OCI-LY1 (cell line): ENCODE measurements around the gene RNF41.

Experiments used
- H2AFZ ChIP-seq: fragments of 200-600 bp; sonication (generic), shearing (Covaris generic); 2 replicates; pipeline ENCODE4 v1.6.0; 2014; ENCODE audit warnings: antibody characterized with exemption, mild to moderate bottlenecking, low read length
- H3F3A ChIP-seq: fragments of 200-600 bp; sonication (generic), shearing (Covaris generic); 2 replicates; pipeline ENCODE4 v1.6.0; 2014; ENCODE audit warnings: mild to moderate bottlenecking, antibody characterized with exemption, low read length, moderate library complexity; ENCODE audit not compliant: insufficient read depth
- H3K27ac ChIP-seq: fragments of 200-600 bp; sonication (generic); 2 replicates; pipeline ENCODE4 v1.5.1; 2014; ENCODE audit warnings: low read length, mixed run types, mild to moderate bottlenecking, low read depth; ENCODE audit not compliant: poor library complexity, severe bottlenecking
- H3K27me3 ChIP-seq: fragments of 200-600 bp; sonication (generic); 2 replicates; pipeline ENCODE4 v1.6.0; 2014; ENCODE audit warnings: antibody characterized with exemption, mild to moderate bottlenecking, low read length, moderate library complexity; ENCODE audit not compliant: insufficient read depth
- H3K36me3 ChIP-seq: fragments of 200-600 bp; sonication (generic); 2 replicates; pipeline ENCODE4 v1.6.1; 2014; ENCODE audit warnings: mild to moderate bottlenecking, antibody characterized with exemption, low read length, moderate library complexity, mixed read lengths; ENCODE audit not compliant: insufficient read depth
- H3K4me1 ChIP-seq: fragments of 200-600 bp; sonication (generic); 2 replicates; pipeline ENCODE4 v1.5.1; 2014; ENCODE audit warnings: mild to moderate bottlenecking, low read length, moderate library complexity; ENCODE audit not compliant: insufficient read depth, severe bottlenecking
- H3K4me2 ChIP-seq: fragments of 200-600 bp; sonication (generic), shearing (Covaris generic); 2 replicates; pipeline ENCODE4 v1.6.1; 2014; ENCODE audit warnings: low read length
- H3K4me3 ChIP-seq: fragments of 200-600 bp; sonication (generic); 2 replicates; pipeline ENCODE4 v1.5.1; 2014; ENCODE audit warnings: low read length, low read depth, mild to moderate bottlenecking, mixed read lengths; ENCODE audit not compliant: poor library complexity, severe bottlenecking
- H3K79me2 ChIP-seq: fragments of 200-600 bp; shearing (Covaris generic); 2 replicates; pipeline ENCODE4 v1.6.1; 2016; ENCODE audit warnings: mixed run types, low read length, mixed read lengths; ENCODE audit not compliant: insufficient read depth
- H3K9ac ChIP-seq: fragments of 200-600 bp; sonication (generic), shearing (Covaris generic); 2 replicates; pipeline ENCODE4 v1.6.1; 2014; ENCODE audit warnings: mild to moderate bottlenecking, low read length, mixed read lengths
- H3K9me2 ChIP-seq: fragments of 200-600 bp; sonication (generic), shearing (Covaris generic); 2 replicates; pipeline ENCODE4 v1.6.1; 2014; ENCODE audit warnings: low read depth, mild to moderate bottlenecking, low read length, mixed read lengths
- H3K9me3 ChIP-seq: fragments of 200-600 bp; shearing (Covaris generic); 2 replicates; pipeline ENCODE4 v1.6.1; 2014; ENCODE audit warnings: low read length, mixed read lengths
- H4K20me1 ChIP-seq: fragments of 200-600 bp; sonication (generic), shearing (Covaris generic); 2 replicates; pipeline ENCODE4 v1.6.0; 2016; ENCODE audit warnings: mild to moderate bottlenecking, low read length; ENCODE audit not compliant: insufficient read depth
- EZH2 ChIP-seq: fragments of 200-600 bp; sonication (generic), shearing (Covaris generic); IDR thresholded peaks from 2 replicates; pipeline ENCODE4 v1.8.0; 2017; ENCODE audit warnings: borderline replicate concordance, mixed run types, mild to moderate bottlenecking, antibody characterized with exemption, low read length, moderate library complexity, mixed read lengths
- TF ChIP-seq, protein P1 (sequence below): fragments of 200-600 bp; sonication (generic), shearing (Covaris generic); IDR thresholded peaks from 2 replicates; pipeline ENCODE4 v1.5.1; 2017; ENCODE audit warnings: mild to moderate bottlenecking, antibody characterized with exemption, low read length, moderate library complexity, mixed read lengths

The RNF41 gene

DNA sequence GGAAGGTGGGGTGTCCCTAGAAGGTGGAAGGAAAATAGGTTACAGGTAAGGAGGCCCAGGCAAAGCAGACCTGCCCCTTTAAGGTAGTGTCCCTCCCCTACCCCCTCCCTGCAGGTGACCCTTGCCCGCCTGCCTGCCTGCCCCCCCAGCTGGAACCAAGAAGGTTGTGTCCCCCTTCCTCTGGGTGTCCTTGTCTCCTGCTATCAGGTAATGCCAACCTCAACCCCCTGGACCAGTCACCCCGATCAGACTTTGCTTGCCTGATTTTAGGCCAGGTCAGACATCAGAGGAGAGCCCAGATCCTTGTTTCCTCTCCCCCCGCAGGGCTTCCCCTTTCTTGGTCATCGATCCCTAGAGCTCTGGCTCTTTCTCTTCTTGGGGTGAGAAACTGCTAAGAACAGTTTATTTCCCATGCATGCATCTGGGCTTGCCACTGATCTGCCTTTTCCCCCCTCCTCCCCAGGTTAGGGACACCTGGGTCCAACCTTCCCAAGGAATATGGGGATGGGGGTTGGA, 8.3 kb upstream of the RNF41 start, which contains the start of gene SLC39A5:
SLC39A5 (plus strand) TSS at position 136 of the 516 bp plus-strand sequence. CDS start 1,224 bp downstream, outside the sequence.
- Histone ChIP-seq H3K4me2 (no peak within 1 kb of the TSS), H3K27ac (no peak within 1 kb of the TSS), H3K9me3 (no peaks in the 10 kb centered on the region), H3K9me2 (no peaks in the 10 kb centered on the region), H3K27me3 (no peaks in the 10 kb centered on the region), H3F3A (no peaks in the 10 kb centered on the region), H3K4me1 (peaks cover 5% of the 10 kb centered on the region), H3K4me3 (no peak within 1 kb of the TSS), H3K79me2 (no peaks in the 10 kb centered on the region), H4K20me1 (no peaks in the 10 kb centered on the region), H3K9ac (no peak within 1 kb of the TSS), H3K36me3 (no peaks in the 10 kb centered on the region), H2AFZ (no peak within 1 kb of the TSS)
- TF ChIP-seq EZH2 = no peak
- TF ChIP-seq, protein P1, sequence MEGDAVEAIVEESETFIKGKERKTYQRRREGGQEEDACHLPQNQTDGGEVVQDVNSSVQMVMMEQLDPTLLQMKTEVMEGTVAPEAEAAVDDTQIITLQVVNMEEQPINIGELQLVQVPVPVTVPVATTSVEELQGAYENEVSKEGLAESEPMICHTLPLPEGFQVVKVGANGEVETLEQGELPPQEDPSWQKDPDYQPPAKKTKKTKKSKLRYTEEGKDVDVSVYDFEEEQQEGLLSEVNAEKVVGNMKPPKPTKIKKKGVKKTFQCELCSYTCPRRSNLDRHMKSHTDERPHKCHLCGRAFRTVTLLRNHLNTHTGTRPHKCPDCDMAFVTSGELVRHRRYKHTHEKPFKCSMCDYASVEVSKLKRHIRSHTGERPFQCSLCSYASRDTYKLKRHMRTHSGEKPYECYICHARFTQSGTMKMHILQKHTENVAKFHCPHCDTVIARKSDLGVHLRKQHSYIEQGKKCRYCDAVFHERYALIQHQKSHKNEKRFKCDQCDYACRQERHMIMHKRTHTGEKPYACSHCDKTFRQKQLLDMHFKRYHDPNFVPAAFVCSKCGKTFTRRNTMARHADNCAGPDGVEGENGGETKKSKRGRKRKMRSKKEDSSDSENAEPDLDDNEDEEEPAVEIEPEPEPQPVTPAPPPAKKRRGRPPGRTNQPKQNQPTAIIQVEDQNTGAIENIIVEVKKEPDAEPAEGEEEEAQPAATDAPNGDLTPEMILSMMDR = no peak

DNA sequence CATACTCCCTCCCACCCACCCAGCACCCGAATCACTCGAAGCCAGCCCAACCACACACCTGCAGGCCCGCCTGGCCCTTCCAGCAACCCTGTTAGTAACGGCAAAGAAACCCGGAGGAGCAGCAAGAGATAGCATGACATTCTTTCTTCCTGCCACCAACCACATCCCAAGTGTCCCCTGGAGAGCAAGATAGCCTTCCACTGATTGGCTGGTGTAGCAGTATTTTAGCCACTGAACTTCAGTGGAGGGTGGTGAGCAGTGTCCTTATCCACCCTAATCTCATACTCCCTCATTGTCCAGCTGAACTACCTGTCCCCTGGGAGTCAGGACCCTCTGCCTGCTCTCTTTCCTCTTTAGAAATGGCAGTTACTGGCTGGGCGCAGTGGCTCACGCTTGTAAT, 7.4 kb upstream of the RNF41 start:
- Histone ChIP-seq H3K9me2 (no peaks in the 10 kb centered on the region), H3K27me3 (no peaks in the 10 kb centered on the region), H3K36me3 (no peaks in the 10 kb centered on the region), H3K4me3 (no peak overlapping the region), H3K4me1 (peaks cover 12% of the 10 kb centered on the region), H3K27ac (no peak overlapping the region), H3K79me2 (no peaks in the 10 kb centered on the region), H2AFZ (no peak overlapping the region), H3F3A (no peaks in the 10 kb centered on the region), H3K9ac (no peak overlapping the region), H3K9me3 (no peaks in the 10 kb centered on the region), H3K4me2 (no peak overlapping the region), H4K20me1 (no peaks in the 10 kb centered on the region)
- TF ChIP-seq, protein P1 = no peak
- no peak for TF ChIP-seq EZH2

DNA sequence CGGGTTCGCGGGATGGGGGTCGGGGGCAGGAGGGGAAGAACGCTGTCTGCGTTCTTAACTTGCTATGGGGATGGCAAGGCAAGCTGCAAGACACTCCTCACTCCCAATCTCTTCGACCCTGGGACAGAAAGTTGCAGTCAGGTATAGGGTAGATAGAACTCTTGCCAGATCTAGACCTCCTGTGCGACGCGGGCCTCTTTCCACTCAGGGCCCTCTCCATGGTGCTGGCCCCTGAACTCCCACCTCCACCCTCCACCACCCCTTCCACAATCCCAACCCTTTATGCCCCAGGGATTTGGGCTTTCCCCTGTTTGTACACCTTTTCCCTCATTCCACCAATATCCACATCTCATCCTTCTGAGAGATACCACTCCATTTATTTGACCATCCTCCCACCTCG, 3.2 kb upstream of the RNF41 start:
- no peak for TF ChIP-seq EZH2
- TF ChIP-seq, protein P1 = no peak
- peak overlapping the region; percentile 76 for H3K9ac ChIP-seq

More for the DNA sequence above, 3.2 kb upstream of the RNF41 start:
- Histone ChIP-seq H3K9me2 (no peaks in the 10 kb centered on the region), H3K4me2 (peak overlapping the region; percentile 95), H3K4me3 (peak overlapping the region; percentile 84), H3K27ac (peak overlapping the region; percentile 64), H3K4me1 (peaks cover 42% of the 10 kb centered on the region), H4K20me1 (no peaks in the 10 kb centered on the region), H2AFZ (no peak overlapping the region), H3F3A (no peaks in the 10 kb centered on the region), H3K36me3 (no peaks in the 10 kb centered on the region), H3K27me3 (no peaks in the 10 kb centered on the region), H3K79me2 (0 out of 2 replicates have a peak, but pooled peaks cover 5% of the 10 kb centered on the region), H3K9me3 (no peaks in the 10 kb centered on the region)
